ENCODE results near the gene GDAP1L1.

DNA sequence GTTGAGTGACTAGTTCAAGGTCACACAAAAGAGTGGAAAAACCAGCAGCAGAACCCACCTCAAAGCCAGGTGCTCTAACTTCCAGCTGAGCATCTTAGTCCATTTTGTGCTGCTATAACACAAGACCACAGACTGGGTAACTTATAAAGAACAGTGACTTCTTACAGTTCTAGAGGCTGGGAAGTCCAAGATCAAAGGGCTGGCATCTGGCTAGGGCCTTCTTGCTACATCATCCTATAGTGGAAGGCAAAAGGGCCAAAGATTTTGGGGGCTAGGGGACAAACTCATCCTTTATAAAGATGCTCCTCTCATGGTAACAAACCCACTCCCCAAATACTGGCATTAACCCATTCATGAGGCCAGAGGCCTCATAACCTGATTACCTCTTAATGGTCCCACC lies 54.2 kb downstream of the GDAP1L1 start:
- TF ChIP-seq POLR2A (IDR thresholded peaks at IDR 0.05): no peak
- TF ChIP-seq, protein P1, sequence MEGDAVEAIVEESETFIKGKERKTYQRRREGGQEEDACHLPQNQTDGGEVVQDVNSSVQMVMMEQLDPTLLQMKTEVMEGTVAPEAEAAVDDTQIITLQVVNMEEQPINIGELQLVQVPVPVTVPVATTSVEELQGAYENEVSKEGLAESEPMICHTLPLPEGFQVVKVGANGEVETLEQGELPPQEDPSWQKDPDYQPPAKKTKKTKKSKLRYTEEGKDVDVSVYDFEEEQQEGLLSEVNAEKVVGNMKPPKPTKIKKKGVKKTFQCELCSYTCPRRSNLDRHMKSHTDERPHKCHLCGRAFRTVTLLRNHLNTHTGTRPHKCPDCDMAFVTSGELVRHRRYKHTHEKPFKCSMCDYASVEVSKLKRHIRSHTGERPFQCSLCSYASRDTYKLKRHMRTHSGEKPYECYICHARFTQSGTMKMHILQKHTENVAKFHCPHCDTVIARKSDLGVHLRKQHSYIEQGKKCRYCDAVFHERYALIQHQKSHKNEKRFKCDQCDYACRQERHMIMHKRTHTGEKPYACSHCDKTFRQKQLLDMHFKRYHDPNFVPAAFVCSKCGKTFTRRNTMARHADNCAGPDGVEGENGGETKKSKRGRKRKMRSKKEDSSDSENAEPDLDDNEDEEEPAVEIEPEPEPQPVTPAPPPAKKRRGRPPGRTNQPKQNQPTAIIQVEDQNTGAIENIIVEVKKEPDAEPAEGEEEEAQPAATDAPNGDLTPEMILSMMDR (IDR thresholded peaks at IDR 0.05): no peak

Measured in vagina (tissue), 2 donors.